Measurements from ENCODE around the gene PRSS2. TPM values are rescaled to one million over a fixed set of nuclear protein-coding genes. Genes with fewer than 3 reads are reported as not detected.
A peak's percentile ranks its signal among the peaks of the same experiment; 100 is the strongest.

Gene PRSS2
- total and polyA plus RNA-seq, 5 experiments from 2014 or later = not detected

DNA sequence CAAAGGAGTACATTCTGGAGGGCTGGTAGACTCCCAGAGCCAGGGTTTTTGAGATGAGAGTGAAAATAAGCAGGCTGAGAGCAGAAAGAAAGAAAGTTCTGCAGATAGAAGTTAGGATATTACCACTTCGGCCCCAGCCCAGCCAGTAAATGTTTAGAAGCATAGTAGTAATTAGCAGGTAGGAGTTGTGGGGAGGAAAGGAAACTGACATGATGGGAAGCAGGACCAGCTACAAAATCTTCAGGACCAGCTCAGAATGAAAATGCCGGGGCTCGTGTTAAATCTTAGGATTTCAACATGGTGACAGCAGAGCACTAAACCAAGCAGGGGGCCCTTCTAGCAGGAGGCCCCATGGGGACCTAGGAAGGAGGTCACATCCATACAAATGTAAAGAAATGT lies 28.7 kb downstream of the PRSS2 start:
- H3K4me3 Mint-ChIP-seq = peak overlapping the region; percentile 87 to 100 (median 98)
- H3K9me3 Mint-ChIP-seq = peaks cover 0 to 4% (median 0%) of the 10 kb centered on the region in 9 donors
- H3K36me3 Mint-ChIP-seq = peaks cover 52 to 81% (median 70%) of the 10 kb centered on the region in 3 donors
- ATAC-seq (no peak), DNase-seq (peak in 2 of 10 donors; percentile 15 to 32)
- peak overlapping the region; percentile 94 to 100 (median 100) for H3K27ac Mint-ChIP-seq
- H3K27me3 Mint-ChIP-seq = no peaks in the 10 kb centered on the region
- peaks cover 59 to 90% (median 75%) of the 10 kb centered on the region in 4 donors for H3K4me1 Mint-ChIP-seq
- POLR2A ChIA-PET = interaction anchor here (0.8 to 22.1 kb wide), 29 partner anchors 12 to 498 kb away, joined by 3 to 3070 read pairs (median 13); partner anchors contain the start of gene EPHB6

DNA sequence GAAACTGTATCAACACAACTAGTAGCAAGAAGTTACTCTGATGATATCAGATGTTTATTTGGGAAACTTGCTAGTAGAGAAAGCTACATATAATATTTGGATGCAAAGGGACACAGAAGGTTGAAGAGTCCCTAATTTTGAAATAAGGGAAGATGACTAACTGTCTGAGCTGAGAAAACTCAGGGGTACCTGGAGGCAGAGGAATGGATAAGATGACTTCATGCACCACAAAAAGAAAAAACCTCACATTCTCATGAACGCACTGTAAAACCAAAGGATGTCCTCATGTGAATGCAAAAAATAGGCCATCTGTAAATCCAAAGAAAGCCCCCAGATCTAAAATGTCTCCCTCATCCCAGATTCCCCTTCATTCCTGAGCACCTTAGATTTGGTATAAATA lies 29.3 kb downstream of the PRSS2 start:
- DNase-seq (peak in 3 of 10 donors; percentile 29 to 50 (median 45)), ATAC-seq (peak in 1 of 2 donors; percentile 10)
- H3K4me3 Mint-ChIP-seq = peak overlapping the region; percentile 87 to 100 (median 98)
- peak overlapping the region; percentile 94 to 100 (median 100) for H3K27ac Mint-ChIP-seq
- peaks cover 63 to 90% (median 75%) of the 10 kb centered on the region in 4 donors for H3K4me1 Mint-ChIP-seq
- no peaks in the 10 kb centered on the region for H3K27me3 Mint-ChIP-seq
- peaks cover 0 to 4% (median 0%) of the 10 kb centered on the region in 9 donors for H3K9me3 Mint-ChIP-seq
- peaks cover 52 to 85% (median 77%) of the 10 kb centered on the region in 3 donors for H3K36me3 Mint-ChIP-seq
- POLR2A ChIA-PET = interaction anchor here (1.0 to 22.1 kb wide), 12 partner anchors 11 to 491 kb away, joined by 3 to 3070 read pairs (median 19); partner anchors contain the start of gene EPHB6

DNA sequence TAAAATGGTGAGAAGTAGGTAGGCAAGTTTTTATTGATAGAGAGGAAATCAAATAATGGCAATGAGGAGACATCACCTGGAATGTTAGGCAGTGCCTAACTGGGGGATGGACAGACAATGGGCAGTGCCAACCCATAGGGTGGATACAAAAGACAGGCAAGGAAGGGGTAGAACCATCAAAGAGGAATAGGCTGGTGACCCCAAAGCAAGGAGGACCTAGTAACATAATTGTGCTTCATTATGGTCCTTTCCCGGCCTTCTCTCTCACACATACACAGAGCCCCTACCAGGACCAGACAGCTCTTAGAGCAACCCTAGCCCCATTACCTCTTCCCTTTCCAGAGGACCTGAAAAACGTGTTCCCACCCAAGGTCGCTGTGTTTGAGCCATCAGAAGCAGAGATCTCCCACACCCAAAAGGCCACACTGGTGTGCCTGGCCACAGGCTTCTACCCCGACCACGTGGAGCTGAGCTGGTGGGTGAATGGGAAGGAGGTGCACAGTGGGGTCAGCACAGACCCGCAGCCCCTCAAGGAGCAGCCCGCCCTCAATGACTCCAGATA lies 30.0 kb downstream of the PRSS2 start:
- peaks cover 52 to 82% (median 77%) of the 10 kb centered on the region in 3 donors for H3K36me3 Mint-ChIP-seq
- H3K27ac Mint-ChIP-seq = peak overlapping the region; percentile 94 to 100 (median 100)

DNA sequence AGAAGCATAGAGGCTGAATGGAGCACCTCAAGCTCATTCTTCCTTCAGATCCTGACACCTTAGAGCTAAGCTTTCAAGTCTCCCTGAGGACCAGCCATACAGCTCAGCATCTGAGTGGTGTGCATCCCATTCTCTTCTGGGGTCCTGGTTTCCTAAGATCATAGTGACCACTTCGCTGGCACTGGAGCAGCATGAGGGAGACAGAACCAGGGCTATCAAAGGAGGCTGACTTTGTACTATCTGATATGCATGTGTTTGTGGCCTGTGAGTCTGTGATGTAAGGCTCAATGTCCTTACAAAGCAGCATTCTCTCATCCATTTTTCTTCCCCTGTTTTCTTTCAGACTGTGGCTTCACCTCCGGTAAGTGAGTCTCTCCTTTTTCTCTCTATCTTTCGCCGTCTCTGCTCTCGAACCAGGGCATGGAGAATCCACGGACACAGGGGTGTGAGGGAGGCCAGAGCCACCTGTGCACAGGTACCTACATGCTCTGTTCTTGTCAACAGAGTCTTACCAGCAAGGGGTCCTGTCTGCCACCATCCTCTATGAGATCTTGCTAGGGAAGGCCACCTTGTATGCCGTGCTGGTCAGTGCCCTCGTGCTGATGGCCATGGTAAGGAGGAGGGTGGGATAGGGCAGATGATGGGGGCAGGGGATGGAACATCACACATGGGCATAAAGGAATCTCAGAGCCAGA lies 31.0 kb downstream of the PRSS2 start:
- H3K27me3 Mint-ChIP-seq = no peaks in the 10 kb centered on the region
- peaks cover 68 to 93% (median 83%) of the 10 kb centered on the region in 4 donors for H3K4me1 Mint-ChIP-seq
- ATAC-seq = peak in 1 of 2 donors; percentile 6
- peak overlapping the region; percentile 94 to 100 (median 100) for H3K27ac Mint-ChIP-seq
- POLR2A ChIA-PET = interaction anchor here (0.6 to 22.1 kb wide), 7 partner anchors 10 to 491 kb away, joined by 3 to 3070 read pairs (median 5); no protein-coding TSS in a partner anchor
- H3K4me3 Mint-ChIP-seq = peak overlapping the region; percentile 84 to 100 (median 98)
- peaks cover 0 to 4% (median 0%) of the 10 kb centered on the region in 9 donors for H3K9me3 Mint-ChIP-seq
- H3K36me3 Mint-ChIP-seq = peaks cover 52 to 78% (median 77%) of the 10 kb centered on the region in 3 donors
- DNase-seq = peak in 2 of 10 donors; percentile 21 to 43

More for the DNA sequence above, 30.0 kb downstream of the PRSS2 start:
- Mint-ChIP-seq H3K27me3 (no peaks in the 10 kb centered on the region), H3K4me3 (peak overlapping the region; percentile 87 to 100 (median 98)), H3K9me3 (peaks cover 0 to 4% (median 0%) of the 10 kb centered on the region in 9 donors), H3K4me1 (peaks cover 63 to 90% (median 76%) of the 10 kb centered on the region in 4 donors)
- POLR2A ChIA-PET = interaction anchor here (1.1 to 22.1 kb wide), 6 partner anchors 11 to 492 kb away, joined by 3 to 3070 read pairs (median 30); no protein-coding TSS in a partner anchor
- DNase-seq (peak in 1 of 10 donors; percentile 5), ATAC-seq (no peak)

DNA sequence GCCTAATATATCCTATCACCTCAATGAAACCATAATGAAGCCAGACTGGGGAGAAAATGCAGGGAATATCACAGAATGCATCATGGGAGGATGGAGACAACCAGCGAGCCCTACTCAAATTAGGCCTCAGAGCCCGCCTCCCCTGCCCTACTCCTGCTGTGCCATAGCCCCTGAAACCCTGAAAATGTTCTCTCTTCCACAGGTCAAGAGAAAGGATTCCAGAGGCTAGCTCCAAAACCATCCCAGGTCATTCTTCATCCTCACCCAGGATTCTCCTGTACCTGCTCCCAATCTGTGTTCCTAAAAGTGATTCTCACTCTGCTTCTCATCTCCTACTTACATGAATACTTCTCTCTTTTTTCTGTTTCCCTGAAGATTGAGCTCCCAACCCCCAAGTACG lies 31.5 kb downstream of the PRSS2 start:
- POLR2A ChIA-PET = interaction anchor here (0.6 to 22.1 kb wide), 6 partner anchors 9 to 491 kb away, joined by 3 to 3070 read pairs (median 4); no protein-coding TSS in a partner anchor
- Mint-ChIP-seq H3K4me1 (peaks cover 74 to 98% (median 89%) of the 10 kb centered on the region in 4 donors), H3K27ac (peak overlapping the region; percentile 94 to 100 (median 100)), H3K27me3 (no peaks in the 10 kb centered on the region), H3K4me3 (peak overlapping the region; percentile 84 to 100 (median 98)), H3K36me3 (peaks cover 52 to 76% (median 74%) of the 10 kb centered on the region in 3 donors), H3K9me3 (peaks cover 0 to 4% (median 0%) of the 10 kb centered on the region in 9 donors)
- DNase-seq = no peak
- no peak for ATAC-seq

DNA sequence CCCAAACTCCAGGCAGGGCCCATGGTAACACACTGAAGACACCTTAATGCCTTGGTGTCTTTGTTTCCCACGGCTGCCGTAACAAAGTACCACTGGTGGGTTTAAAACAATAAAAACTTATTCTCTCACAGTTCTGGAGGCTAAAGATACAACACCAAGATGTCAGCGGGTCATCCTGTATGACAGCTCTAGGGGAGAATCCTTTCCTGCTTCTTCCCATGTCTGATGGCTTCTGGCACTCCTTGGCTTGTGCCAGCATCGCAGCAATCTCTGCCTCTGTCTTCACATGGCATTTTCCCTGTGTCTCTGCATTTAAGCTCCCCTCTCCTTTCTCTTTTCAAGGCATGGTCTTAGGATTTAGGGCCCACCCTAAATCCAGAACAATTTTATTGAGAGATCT lies 33.1 kb downstream of the PRSS2 start:
- POLR2A ChIA-PET = interaction anchor here (1.0 to 16.2 kb wide), 4 partner anchors 12 to 325 kb away, joined by 3 to 3070 read pairs (median 4); partner anchors contain the start of gene EPHB6
- Mint-ChIP-seq H3K4me3 (peak overlapping the region; percentile 53 to 99 (median 86)), H3K27ac (peak overlapping the region; percentile 94 to 100 (median 100)), H3K36me3 (peaks cover 36 to 61% (median 58%) of the 10 kb centered on the region in 3 donors), H3K9me3 (no peaks in the 10 kb centered on the region), H3K4me1 (peaks cover 76 to 98% (median 97%) of the 10 kb centered on the region in 4 donors), H3K27me3 (peaks cover 0 to 2% (median 0%) of the 10 kb centered on the region in 5 donors)
- ATAC-seq = no peak
- DNase-seq = peak in 1 of 10 donors; percentile 11

DNA sequence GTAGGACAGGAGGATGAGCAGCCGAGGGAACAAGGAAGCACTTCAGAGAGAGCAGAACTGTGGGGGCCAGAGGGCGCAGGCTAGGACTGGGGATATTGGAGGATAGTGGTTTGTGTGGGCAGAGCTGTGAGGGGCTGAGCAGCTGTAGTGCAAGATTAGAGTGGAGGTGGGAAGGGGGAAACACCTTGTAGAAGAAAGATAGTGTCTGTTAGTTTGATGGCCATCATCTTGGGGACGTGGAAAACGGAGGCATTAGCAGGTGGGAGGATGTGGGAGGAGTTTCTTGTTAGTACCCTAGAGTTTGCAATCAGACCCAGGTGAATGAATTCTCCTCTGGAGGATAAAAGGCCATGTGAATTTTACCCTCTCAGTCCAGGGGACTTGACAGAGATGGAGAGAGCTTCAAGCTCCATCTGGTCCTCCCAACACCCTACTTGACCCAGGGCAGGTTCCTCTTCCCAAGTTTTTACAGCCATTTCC lies 34.0 kb downstream of the PRSS2 start:
- H3K36me3 Mint-ChIP-seq = peaks cover 27 to 52% (median 49%) of the 10 kb centered on the region in 3 donors
- H3K9me3 Mint-ChIP-seq = no peaks in the 10 kb centered on the region
- H3K27ac Mint-ChIP-seq = peak overlapping the region; percentile 94 to 100 (median 100)
- DNase-seq (peak in 5 of 10 donors; percentile 43 to 72 (median 54)), ATAC-seq (peak; percentile 1 to 5)
- peaks cover 73 to 98% (median 97%) of the 10 kb centered on the region in 4 donors for H3K4me1 Mint-ChIP-seq
- peaks cover 0 to 2% (median 0%) of the 10 kb centered on the region in 5 donors for H3K27me3 Mint-ChIP-seq
- peak overlapping the region; percentile 53 to 99 (median 86) for H3K4me3 Mint-ChIP-seq
- POLR2A ChIA-PET = interaction anchor here (0.8 to 16.2 kb wide), 8 partner anchors 9 to 571 kb away, joined by 3 to 3070 read pairs (median 3); partner anchors contain the start of gene EPHB6

DNA sequence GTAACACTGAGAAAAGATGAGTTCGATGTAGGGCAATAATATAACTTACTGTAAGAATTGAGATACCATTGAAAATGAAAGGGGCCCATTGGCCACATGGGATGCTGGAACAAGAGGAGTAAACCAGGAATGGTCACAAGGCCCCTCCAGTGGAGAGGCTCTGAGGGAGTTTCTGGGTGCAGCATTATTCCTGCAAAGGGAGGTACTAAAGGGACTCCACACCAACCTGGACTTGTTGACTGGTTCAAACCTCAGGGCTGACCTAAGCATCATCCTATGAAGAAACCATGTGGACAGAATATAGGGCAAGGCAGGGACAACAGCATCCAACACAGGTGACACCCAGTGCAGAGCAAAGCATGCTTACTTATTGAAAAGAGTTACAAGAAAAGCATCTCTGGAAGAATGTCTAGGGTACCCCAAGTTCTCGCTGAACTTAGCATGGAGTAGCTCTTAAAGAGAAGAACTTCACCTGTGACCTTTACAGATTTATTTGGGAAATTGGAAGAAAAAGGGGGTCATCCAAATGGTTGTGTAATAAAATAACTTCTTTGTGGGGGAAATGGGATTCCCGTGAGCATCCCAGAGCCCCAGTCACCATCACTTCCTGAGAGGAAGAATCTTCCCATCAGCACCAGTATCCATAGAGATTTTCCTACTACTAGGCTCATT lies 34.7 kb downstream of the PRSS2 start:
- Mint-ChIP-seq H3K27me3 (peaks cover 0 to 2% (median 0%) of the 10 kb centered on the region in 5 donors), H3K9me3 (no peaks in the 10 kb centered on the region), H3K4me1 (peaks cover 72 to 98% (median 97%) of the 10 kb centered on the region in 4 donors), H3K36me3 (peaks cover 20 to 45% (median 42%) of the 10 kb centered on the region in 3 donors), H3K4me3 (peak overlapping the region; percentile 53 to 99 (median 86)), H3K27ac (peak overlapping the region; percentile 94 to 100 (median 100))
- POLR2A ChIA-PET = interaction anchor here (0.7 to 16.2 kb wide), 9 partner anchors 8 to 570 kb away, joined by 3 to 3070 read pairs (median 3); no protein-coding TSS in a partner anchor
- DNase-seq = peak in 1 of 10 donors; percentile 1
- ATAC-seq = no peak

DNA sequence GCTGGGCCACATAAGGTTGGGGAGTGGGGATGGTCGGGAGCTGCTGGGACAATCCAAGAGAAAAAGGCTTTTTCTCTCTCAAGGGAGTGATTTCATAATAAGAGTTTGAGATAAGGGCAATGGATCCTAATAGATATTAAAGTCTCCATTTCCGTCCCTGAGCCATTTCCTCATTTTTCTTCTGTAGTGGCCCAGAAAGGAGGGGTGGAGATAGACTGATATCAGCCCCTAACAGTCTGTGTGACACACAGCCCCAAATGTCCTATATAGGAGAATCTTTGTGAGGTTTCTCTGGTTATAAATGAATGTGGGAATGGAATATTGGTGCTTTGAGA lies 35.2 kb downstream of the PRSS2 start:
- Mint-ChIP-seq H3K4me1 (peaks cover 69 to 98% (median 96%) of the 10 kb centered on the region in 4 donors), H3K27ac (peak overlapping the region; percentile 94 to 100 (median 100)), H3K9me3 (no peaks in the 10 kb centered on the region), H3K4me3 (peak overlapping the region in 9 of 10 donors; percentile 11 to 98 (median 88)), H3K36me3 (peaks cover 17 to 40% (median 37%) of the 10 kb centered on the region in 3 donors), H3K27me3 (peaks cover 0 to 2% (median 0%) of the 10 kb centered on the region in 5 donors)
- no peak for ATAC-seq
- DNase-seq = no peak
- POLR2A ChIA-PET = interaction anchor here (0.7 to 16.2 kb wide), 5 partner anchors 14 to 493 kb away, joined by 3 to 3070 read pairs (median 4); partner anchors contain the start of gene EPHB6

DNA sequence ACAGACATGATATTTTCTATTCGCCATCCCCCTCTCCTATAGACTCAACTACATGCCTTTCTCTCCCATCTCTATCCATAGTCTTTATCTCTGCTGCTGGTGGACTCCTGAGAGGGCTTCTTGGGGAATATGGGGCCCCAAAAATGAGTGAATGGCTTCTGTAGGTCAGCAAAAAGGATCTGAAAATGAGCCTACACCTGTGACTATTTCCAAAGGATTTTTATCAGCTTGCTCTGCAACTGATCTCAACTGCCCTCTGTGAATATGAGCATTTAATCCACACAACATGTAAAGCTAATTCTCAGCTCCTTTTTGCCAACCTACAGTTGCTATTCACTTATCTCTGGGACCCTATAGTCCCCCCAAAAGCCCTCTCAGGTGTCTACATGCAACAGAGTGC lies 36.2 kb downstream of the PRSS2 start:
- peaks cover 69 to 99% (median 97%) of the 10 kb centered on the region in 4 donors for H3K4me1 Mint-ChIP-seq
- peak in 2 of 10 donors; percentile 0 to 19 for DNase-seq
- H3K27me3 Mint-ChIP-seq = peaks cover 0 to 2% (median 0%) of the 10 kb centered on the region in 5 donors
- no peak for ATAC-seq
- POLR2A ChIA-PET = interaction anchor here (0.8 to 16.2 kb wide), 18 partner anchors 15 to 569 kb away, joined by 3 to 3070 read pairs (median 12); partner anchors contain the start of genes EPHB6 and GSTK1
- H3K36me3 Mint-ChIP-seq = peaks cover 14 to 30% (median 27%) of the 10 kb centered on the region in 3 donors
- H3K27ac Mint-ChIP-seq = peak overlapping the region; percentile 94 to 100 (median 100)
- peak overlapping the region; percentile 19 to 93 (median 85) for H3K4me3 Mint-ChIP-seq
- no peaks in the 10 kb centered on the region for H3K9me3 Mint-ChIP-seq

All from naive thymus-derived CD8-positive, alpha-beta T cell (primary cell).